Esophagus muscularis mucosa (tissue), 3 donors: Measurements from ENCODE around the gene LRRC61.

Experiments used
- POLR2A ChIP-seq: fragments of 450-650 bp; IDR thresholded peaks from one replicate; pipeline ENCODE4 v1.6.1; 2017; ENCODE audit warnings: antibody characterized with exemption, moderate library complexity, mild to moderate bottlenecking, low read depth
- POLR2AphosphoS5 ChIP-seq, 2 donors: sonication (generic); formaldehyde crosslinking; IDR thresholded peaks; one replicate each; pipeline ENCODE4 v1.6.1; 2017; ENCODE audit warnings: antibody characterized with exemption in 2 of 2
- TF ChIP-seq, protein P1 (sequence below), 3 experiments: fragments of 200-600 bp in 2 of 3; fragments of 450-650 bp in 1 of 3; sonication (generic) in 2 of 3; IDR thresholded peaks; one replicate each; pipeline ENCODE4 v1.5.1; 2017 to 2019; ENCODE audit warnings: antibody characterized with exemption in 3 of 3, mild to moderate bottlenecking in 2 of 3, moderate library complexity in 1 of 3

DNA sequence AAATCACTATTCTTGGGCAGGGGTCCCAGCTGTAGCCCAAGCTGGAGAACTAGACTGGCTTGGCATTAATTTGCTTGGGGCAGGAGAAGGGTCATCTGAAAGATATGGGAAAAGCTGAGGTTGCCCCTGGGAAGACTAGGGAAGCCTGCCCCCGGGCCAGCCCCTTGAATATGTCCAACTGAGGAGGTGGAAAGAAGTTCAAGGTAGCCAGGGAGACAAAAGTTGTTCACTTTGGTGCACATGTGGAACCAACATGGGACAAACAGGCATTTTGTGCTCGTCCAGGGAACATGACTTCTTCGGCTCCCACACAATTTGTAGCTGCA, 1.4 kb upstream of the LRRC61 start:
- TF ChIP-seq, protein P1, sequence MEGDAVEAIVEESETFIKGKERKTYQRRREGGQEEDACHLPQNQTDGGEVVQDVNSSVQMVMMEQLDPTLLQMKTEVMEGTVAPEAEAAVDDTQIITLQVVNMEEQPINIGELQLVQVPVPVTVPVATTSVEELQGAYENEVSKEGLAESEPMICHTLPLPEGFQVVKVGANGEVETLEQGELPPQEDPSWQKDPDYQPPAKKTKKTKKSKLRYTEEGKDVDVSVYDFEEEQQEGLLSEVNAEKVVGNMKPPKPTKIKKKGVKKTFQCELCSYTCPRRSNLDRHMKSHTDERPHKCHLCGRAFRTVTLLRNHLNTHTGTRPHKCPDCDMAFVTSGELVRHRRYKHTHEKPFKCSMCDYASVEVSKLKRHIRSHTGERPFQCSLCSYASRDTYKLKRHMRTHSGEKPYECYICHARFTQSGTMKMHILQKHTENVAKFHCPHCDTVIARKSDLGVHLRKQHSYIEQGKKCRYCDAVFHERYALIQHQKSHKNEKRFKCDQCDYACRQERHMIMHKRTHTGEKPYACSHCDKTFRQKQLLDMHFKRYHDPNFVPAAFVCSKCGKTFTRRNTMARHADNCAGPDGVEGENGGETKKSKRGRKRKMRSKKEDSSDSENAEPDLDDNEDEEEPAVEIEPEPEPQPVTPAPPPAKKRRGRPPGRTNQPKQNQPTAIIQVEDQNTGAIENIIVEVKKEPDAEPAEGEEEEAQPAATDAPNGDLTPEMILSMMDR (IDR thresholded peaks at IDR 0.05): no peak
- TF ChIP-seq POLR2AphosphoS5 (IDR thresholded peaks at IDR 0.05): no peak
- no peak for TF ChIP-seq POLR2A
